Body of pancreas (tissue), 4 donors: ENCODE data around the gene PAX9. TPM values are rescaled to one million over a fixed set of nuclear protein-coding genes. Genes with fewer than 3 reads are reported as not detected.

Experiments
- ATAC-seq: fragments of 150-250 bp; one replicate; pipeline ENCODE4 v1.9.1; 2016
- DNase-seq, 4 donors: peaks; one replicate each; pipeline ENCODE4 v3.0.0-alpha.2; 2019
- H3K27ac ChIP-seq, 4 donors: fragments of 200-600 bp; sonication (generic); 1 replicate in 3 of 4; 2 replicates in 1 of 4; pipeline versions ENCODE4 v1.5.1 to v1.6.1; 2016 to 2019; ENCODE audit warnings: mild to moderate bottlenecking in 1 of 4, mixed read lengths in 1 of 4, moderate library complexity in 1 of 4
- H3K27me3 ChIP-seq, 2 donors: fragments of 200-600 bp; sonication (generic); one replicate each; pipeline ENCODE4 v1.6.0; 2016; ENCODE audit warnings: mild to moderate bottlenecking in 1 of 2
- H3K36me3 ChIP-seq, 2 donors: fragments of 200-600 bp; sonication (generic); replicated peaks in 1 of 2; 2 replicates each; pipeline ENCODE4 v1.5.1; 2016; ENCODE audit warnings: low read depth in 2 of 2; ENCODE audit not compliant: insufficient read depth in 1 of 2
- H3K4me1 ChIP-seq: fragments of 200-600 bp; sonication (generic); one replicate; pipeline ENCODE4 v1.6.0; 2016
- H3K4me3 ChIP-seq, 2 donors: fragments of 200-600 bp; sonication (generic); 1 replicate in 1 of 2; 2 replicates in 1 of 2; pipeline ENCODE4 v1.5.1; 2016 to 2019
- H3K9me3 ChIP-seq, 3 donors: fragments of 200-600 bp; sonication (generic); 1 replicate in 2 of 3; 2 replicates in 1 of 3; pipeline ENCODE4 v1.5.1; 2016
- POLR2A ChIP-seq, 3 donors: fragments of 450-650 bp; IDR thresholded peaks; one replicate each; pipeline ENCODE4 v1.6.1; 2016; ENCODE audit warnings: antibody characterized with exemption in 3 of 3, mild to moderate bottlenecking in 2 of 3
- WGBS, 2 donors: methylation state at CpG; one replicate each; pipeline ENCODE4 v1.1.5; 2017; 5-methylcytosine and 5-hydroxymethylcytosine counted together
- intact Hi-C: fragments of 100-400 bp; cut with DNase I; formaldehyde crosslinking; loops from one replicate; pipeline ENCODE4 v1.15.1; 2023
- total RNA-seq, 2 donors: library from RNA; depleted of rRNA; stranded (reverse); fragments of >200 nt; gene quantifications; one replicate each; pipeline ENCODE4 v1.1.0, GENCODE V29; 2016
- TF ChIP-seq, protein P1 (sequence below), 7 experiments: fragments of 450-650 bp in 4 of 7; fragments of 200-600 bp in 3 of 7; sonication (generic) in 3 of 7; IDR thresholded peaks; one replicate each; pipeline ENCODE4 v1.5.1; 2016 to 2019; ENCODE audit warnings: antibody characterized with exemption in 7 of 7

The PAX9 gene
- total RNA-seq, result not detected

DNA sequence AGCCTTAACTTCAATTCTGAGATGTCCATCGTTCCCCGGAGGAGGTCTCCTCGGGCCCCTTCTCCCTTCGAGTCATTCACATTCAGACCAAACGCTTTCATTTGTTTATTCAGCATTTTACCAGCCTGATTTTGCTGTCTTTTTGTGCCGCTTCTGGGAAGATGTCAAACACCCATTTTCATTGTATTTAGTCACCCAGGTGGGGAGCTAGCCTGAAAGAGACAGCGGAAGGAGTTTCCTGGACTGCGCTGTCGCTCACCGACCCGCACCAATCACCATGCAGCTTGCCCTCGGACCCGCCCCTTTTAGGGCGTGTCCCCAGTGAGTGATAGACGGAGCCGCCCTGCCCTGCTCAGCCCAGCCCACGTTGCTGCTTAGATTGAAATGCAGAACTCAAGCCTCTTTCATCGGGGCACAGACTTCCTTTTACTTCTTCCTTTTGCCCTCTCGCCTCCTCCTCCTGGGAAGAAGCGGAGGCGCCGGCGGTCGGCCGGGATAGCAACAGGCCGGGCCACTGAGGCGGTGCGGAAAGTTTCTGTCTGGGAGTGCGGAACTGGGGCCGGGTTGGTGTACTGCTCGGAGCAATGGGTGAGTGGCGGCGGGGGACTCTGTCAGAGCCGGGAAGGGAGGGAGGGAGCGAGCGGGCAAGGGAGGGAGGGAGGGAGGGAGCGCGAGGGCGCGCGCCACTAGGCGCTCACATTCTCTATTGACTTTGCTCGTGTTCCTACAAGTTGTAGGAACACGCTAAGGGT lies at the start of gene PAX9:
Gene PAX9 (plus strand): TSS at position 355 of the 752 bp plus-strand sequence. CDS start 230 bp downstream, at position 585.
- 1 to 2% methylated on average over 31 to 41 of the region's 44 CpGs for WGBS, 2 donors
- Histone ChIP-seq H3K27me3 (peaks cover 3 to 83% of the 10 kb centered on the region in 2 donors), H3K4me1 (peaks cover 66% of the 10 kb centered on the region), H3K36me3 (no peaks in the 10 kb centered on the region), H3K27ac (no peak within 1 kb of the TSS), H3K4me3 (peak within 1 kb of the TSS in 1 of 2 donors; percentile 21), H3K9me3 (no peaks in the 10 kb centered on the region)
- peak; percentile 83 to 91 (median 90) for DNase-seq
- peak; percentile 96 for ATAC-seq
- TF ChIP-seq POLR2A (IDR thresholded peaks at IDR 0.05), result no peak
- TF ChIP-seq, protein P1, sequence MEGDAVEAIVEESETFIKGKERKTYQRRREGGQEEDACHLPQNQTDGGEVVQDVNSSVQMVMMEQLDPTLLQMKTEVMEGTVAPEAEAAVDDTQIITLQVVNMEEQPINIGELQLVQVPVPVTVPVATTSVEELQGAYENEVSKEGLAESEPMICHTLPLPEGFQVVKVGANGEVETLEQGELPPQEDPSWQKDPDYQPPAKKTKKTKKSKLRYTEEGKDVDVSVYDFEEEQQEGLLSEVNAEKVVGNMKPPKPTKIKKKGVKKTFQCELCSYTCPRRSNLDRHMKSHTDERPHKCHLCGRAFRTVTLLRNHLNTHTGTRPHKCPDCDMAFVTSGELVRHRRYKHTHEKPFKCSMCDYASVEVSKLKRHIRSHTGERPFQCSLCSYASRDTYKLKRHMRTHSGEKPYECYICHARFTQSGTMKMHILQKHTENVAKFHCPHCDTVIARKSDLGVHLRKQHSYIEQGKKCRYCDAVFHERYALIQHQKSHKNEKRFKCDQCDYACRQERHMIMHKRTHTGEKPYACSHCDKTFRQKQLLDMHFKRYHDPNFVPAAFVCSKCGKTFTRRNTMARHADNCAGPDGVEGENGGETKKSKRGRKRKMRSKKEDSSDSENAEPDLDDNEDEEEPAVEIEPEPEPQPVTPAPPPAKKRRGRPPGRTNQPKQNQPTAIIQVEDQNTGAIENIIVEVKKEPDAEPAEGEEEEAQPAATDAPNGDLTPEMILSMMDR (IDR thresholded peaks at IDR 0.05), result no peak
- intact Hi-C loops, result no loop called here

DNA sequence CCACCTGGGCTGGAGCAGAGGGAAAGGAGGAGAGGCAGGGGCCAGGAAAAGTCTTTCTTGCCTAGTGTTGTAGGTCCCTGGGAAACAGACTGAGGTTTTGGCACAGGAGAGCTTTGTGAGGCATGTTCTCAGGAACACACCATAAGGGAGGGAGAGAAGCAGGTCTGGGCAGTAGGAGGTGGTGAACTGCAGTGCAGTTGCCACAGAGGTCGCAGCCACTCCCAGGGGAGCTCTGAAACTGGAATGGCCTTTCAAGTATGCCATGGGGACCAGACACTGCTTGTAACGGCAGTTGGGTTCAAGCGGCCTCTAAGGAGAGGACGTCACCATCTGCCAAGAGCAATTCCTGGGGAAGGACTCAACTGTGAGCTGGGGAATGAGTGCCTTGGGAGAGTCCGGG lies 43.8 kb upstream of the PAX9 start:
- no peak for TF ChIP-seq POLR2A (IDR thresholded peaks at IDR 0.05)
- TF ChIP-seq, protein P1 (IDR thresholded peaks at IDR 0.05), result no peak
- H3K27me3 ChIP-seq, result no peaks in the 10 kb centered on the region
- H3K9me3 ChIP-seq, result no peaks in the 10 kb centered on the region
- DNase-seq (no peak), ATAC-seq (no peak)
- 52 to 54% methylated on average over 5 of the region's 5 CpGs for WGBS, 2 donors
- H3K4me1 ChIP-seq, result no peaks in the 10 kb centered on the region
- no peak overlapping the region for H3K27ac ChIP-seq
- intact Hi-C loops, result no loop called here
- no peaks in the 10 kb centered on the region for H3K36me3 ChIP-seq
- no peak overlapping the region for H3K4me3 ChIP-seq

DNA sequence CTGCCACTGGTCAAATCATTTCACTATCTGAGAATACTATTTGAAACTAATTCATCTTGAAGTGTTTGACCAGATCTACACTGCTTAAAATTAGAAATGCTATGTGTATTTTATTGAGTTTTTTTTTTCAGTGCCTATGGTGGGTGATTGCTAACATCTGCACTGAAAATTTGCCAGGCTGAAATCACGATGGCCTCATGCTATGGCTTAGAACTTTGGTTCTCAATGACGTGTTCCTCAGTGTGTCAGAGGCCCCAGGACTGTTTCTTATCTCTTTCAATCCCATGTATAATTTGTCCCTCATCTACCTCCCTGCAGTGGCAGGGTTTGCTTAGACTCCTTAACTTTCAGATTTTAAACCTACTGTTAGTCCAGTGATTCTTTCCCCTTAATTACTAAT lies 43.0 kb upstream of the PAX9 start:
- Histone ChIP-seq H3K4me1 (no peaks in the 10 kb centered on the region), H3K9me3 (no peaks in the 10 kb centered on the region), H3K36me3 (no peaks in the 10 kb centered on the region), H3K4me3 (no peak overlapping the region), H3K27me3 (no peaks in the 10 kb centered on the region), H3K27ac (no peak overlapping the region)
- intact Hi-C loops, result no loop called here
- WGBS, 2 donors, result 28 to 35% methylated on average over 2 of the region's 2 CpGs
- ATAC-seq (no peak), DNase-seq (no peak)
- TF ChIP-seq POLR2A (IDR thresholded peaks at IDR 0.05), result no peak
- TF ChIP-seq, protein P1 (IDR thresholded peaks at IDR 0.05), result no peak

DNA sequence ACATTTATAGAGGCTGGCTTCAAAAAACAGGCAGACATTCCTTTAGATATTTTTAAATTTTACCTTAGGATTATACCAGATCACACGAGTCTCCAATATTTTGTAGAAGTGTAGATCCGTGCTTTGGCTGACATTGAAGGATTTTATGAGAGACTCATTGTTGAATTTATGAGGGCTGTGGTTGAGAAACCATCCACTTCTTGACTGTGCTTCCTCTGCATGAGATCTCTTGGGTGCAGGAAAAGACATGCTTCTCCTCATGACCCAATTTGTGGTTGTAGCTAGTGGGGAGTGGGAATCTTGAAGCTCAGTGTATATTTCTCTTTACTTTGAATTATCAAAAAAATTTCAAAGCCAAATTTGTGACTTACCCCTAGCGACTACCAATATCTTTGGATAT lies 42.5 kb upstream of the PAX9 start:
- 54 to 64% methylated on average over 3 of the region's 3 CpGs for WGBS, 2 donors
- H3K27me3 ChIP-seq, result no peaks in the 10 kb centered on the region
- H3K36me3 ChIP-seq, result no peaks in the 10 kb centered on the region
- intact Hi-C loops, result no loop called here
- no peak for TF ChIP-seq POLR2A (IDR thresholded peaks at IDR 0.05)
- TF ChIP-seq, protein P1 (IDR thresholded peaks at IDR 0.05), result no peak
- DNase-seq (no peak), ATAC-seq (no peak)
- no peaks in the 10 kb centered on the region for H3K9me3 ChIP-seq
- no peak overlapping the region for H3K27ac ChIP-seq
- H3K4me3 ChIP-seq, result no peak overlapping the region
- H3K4me1 ChIP-seq, result no peaks in the 10 kb centered on the region

DNA sequence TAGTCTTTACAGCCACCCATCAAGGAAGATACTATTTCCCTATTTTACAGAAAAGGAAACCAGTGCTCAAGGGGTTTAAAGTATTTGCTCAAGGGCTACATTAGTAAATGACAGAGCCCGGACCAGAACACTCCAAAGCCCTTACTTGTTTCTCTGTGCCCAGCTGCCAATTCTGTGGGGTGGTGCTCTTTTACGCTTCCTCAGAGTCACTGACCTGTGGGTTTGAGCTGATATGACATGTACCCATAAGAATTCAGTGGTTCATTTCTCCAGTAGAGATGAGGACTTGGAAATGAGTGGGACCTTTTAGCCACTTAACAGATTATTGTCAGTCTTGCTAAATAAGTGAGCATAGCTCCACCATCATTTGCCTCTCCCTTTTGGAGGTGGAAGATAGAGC lies 41.8 kb upstream of the PAX9 start:
- no peak for ATAC-seq
- no peak for TF ChIP-seq POLR2A (IDR thresholded peaks at IDR 0.05)
- TF ChIP-seq, protein P1 (IDR thresholded peaks at IDR 0.05), result no peak
- 70 to 83% methylated on average over 2 of the region's 2 CpGs for WGBS, 2 donors
- Histone ChIP-seq H3K9me3 (no peaks in the 10 kb centered on the region), H3K27me3 (no peaks in the 10 kb centered on the region), H3K27ac (no peak overlapping the region), H3K4me1 (no peaks in the 10 kb centered on the region), H3K4me3 (no peak overlapping the region), H3K36me3 (no peaks in the 10 kb centered on the region)
- intact Hi-C loops, result no loop called here
- no peak for DNase-seq
